ENCODE measurements around the gene GXYLT2.

Gene GXYLT2

GRCh38 chr3:72904163-72904562, 16.3 kb downstream of the GXYLT2 start (continued):
- TF ChIP-seq ZNF548 (tag by site-specific recombination; IDR thresholded peaks at IDR 0.05) = no peak
- no peak for TF ChIP-seq KLF7 (tag by site-specific recombination; IDR thresholded peaks at IDR 0.05; ENCODE audit: borderline replicate concordance)
- peak; percentile 83 for TF ChIP-seq ZNF629 (tag by site-specific recombination; IDR thresholded peaks at IDR 0.05)
- TF ChIP-seq ZNF600 (tag by site-specific recombination; IDR thresholded peaks at IDR 0.05) = 0 out of 2 replicates have a peak, but pooled peaks have one; percentile 42
- TF ChIP-seq AEBP2 (tag by site-specific recombination; IDR thresholded peaks at IDR 0.05; ENCODE audit: borderline replicate concordance) = no peak
- peak; percentile 50; the same call in 1 of the 2 replicates for TF ChIP-seq ZNF423 (tag by site-specific recombination; IDR thresholded peaks at IDR 0.05)
- no peak for TF ChIP-seq PRDM2 (tag by site-specific recombination; IDR thresholded peaks at IDR 0.05; ENCODE audit: borderline replicate concordance)
- TF ChIP-seq GFI1B (tag by site-specific recombination; IDR thresholded peaks at IDR 0.05) = peak; percentile 99
- peak; percentile 98 for TF ChIP-seq ZNF843 (tag by site-specific recombination; IDR thresholded peaks at IDR 0.05)
- TF ChIP-seq ZNF610 (tag by site-specific recombination; IDR thresholded peaks at IDR 0.05; ENCODE audit: borderline replicate concordance) = peak; percentile 39; the same call in 1 of the 2 replicates
- TF ChIP-seq BCL11A (tag by site-specific recombination; IDR thresholded peaks at IDR 0.05; ENCODE audit: low read depth) = peak; percentile 87
- TF ChIP-seq GLI2 (tag by site-specific recombination; IDR thresholded peaks at IDR 0.05; ENCODE audit: borderline replicate concordance, low read depth) = peak; percentile 71; the same call in 1 of the 2 replicates
- TF ChIP-seq ZNF561 (tag by site-specific recombination; IDR thresholded peaks at IDR 0.05; ENCODE audit: borderline replicate concordance) = peak; percentile 82; the same call in 1 of the 2 replicates
- peak; percentile 50; the same call in 1 of the 2 replicates for TF ChIP-seq ZNF580 (tag by site-specific recombination; IDR thresholded peaks at IDR 0.05)
- TF ChIP-seq SCRT1 (tag by site-specific recombination; IDR thresholded peaks at IDR 0.05; ENCODE audit: borderline replicate concordance) = peak; percentile 62; the same call in 1 of the 2 replicates
- no peak for TF ChIP-seq ZNF248 (tag by site-specific recombination; IDR thresholded peaks at IDR 0.05)
- no peak for TF ChIP-seq ZNF16 (tag by site-specific recombination; IDR thresholded peaks at IDR 0.05; ENCODE audit: low read depth)
- TF ChIP-seq SETDB1 (IDR thresholded peaks at IDR 0.05; ENCODE audit: insufficient read length, low read length) = no peak
- peak; percentile 41; the same call in 1 of the 2 replicates for TF ChIP-seq ZNF18 (tag by site-specific recombination; IDR thresholded peaks at IDR 0.05)
- no peak for TF ChIP-seq ZNF292 (tag by site-specific recombination; IDR thresholded peaks at IDR 0.05; ENCODE audit: borderline replicate concordance, low read depth)
- TF ChIP-seq KLF1 (tag by site-specific recombination; IDR thresholded peaks at IDR 0.05) = peak; percentile 60
- no peak for TF ChIP-seq ZBTB8A (tag by site-specific recombination; IDR thresholded peaks at IDR 0.05)
- peak; percentile 89 for TF ChIP-seq ZNF10 (tag by site-specific recombination; IDR thresholded peaks at IDR 0.05)
- 0 out of 2 replicates have a peak, but pooled peaks have one; percentile 33 for TF ChIP-seq ZNF24 (tag by site-specific recombination; IDR thresholded peaks at IDR 0.05)
- TF ChIP-seq ZBTB44 (tag by site-specific recombination; IDR thresholded peaks at IDR 0.05) = peak; percentile 72; the same call in 1 of the 2 replicates
- TF ChIP-seq ZSCAN30 (tag by site-specific recombination; IDR thresholded peaks at IDR 0.05) = peak; percentile 84
- TF ChIP-seq INSM2 (tag by site-specific recombination; IDR thresholded peaks at IDR 0.05) = peak; percentile 69; the same call in 1 of the 2 replicates

All from HEK293 (cell line).